OCI-LY3 (cell line): ENCODE measurements around the gene REEP3.

Experiments used
- H2AFZ ChIP-seq: fragments of 200-600, 300-600 bp; shearing (Covaris generic); 2 replicates; pipeline ENCODE4 v1.6.0; 2014; ENCODE audit warnings: antibody characterized with exemption, low read depth, low read length
- H3K27ac ChIP-seq: fragments of 200-600, 300-600 bp; sonication (generic); 2 replicates; pipeline ENCODE4 v1.5.1; 2014; ENCODE audit warnings: mild to moderate bottlenecking, low read length, moderate library complexity, mixed read lengths
- H3K27me3 ChIP-seq: fragments of 200-600, 300-600 bp; sonication (generic); 2 replicates; pipeline ENCODE4 v1.6.1; 2014; ENCODE audit warnings: low read depth, low read length, mixed read lengths
- H3K36me3 ChIP-seq: fragments of 200-600, 300-600 bp; sonication (generic); replicated peaks from 2 replicates; pipeline ENCODE3; 2014; ENCODE audit warnings: low read depth, low read length, mixed read lengths
- H3K4me1 ChIP-seq: fragments of 300-600, 200-600 bp; sonication (generic); 2 replicates; pipeline ENCODE4 v1.6.1; 2014; ENCODE audit warnings: low read length, mixed read lengths
- H3K4me2 ChIP-seq: fragments of 200-600, 300-600 bp; sonication (generic); 2 replicates; pipeline ENCODE4 v1.6.1; 2014; ENCODE audit warnings: low read length, mixed read lengths
- H3K4me3 ChIP-seq: fragments of 300-600, 200-600 bp; sonication (generic); 2 replicates; pipeline ENCODE4 v1.5.1; 2014; ENCODE audit warnings: antibody characterized with exemption, mild to moderate bottlenecking, low read length, moderate library complexity
- H3K79me2 ChIP-seq: fragments of 300-600, 200-600 bp; shearing (Covaris generic); 2 replicates; pipeline ENCODE4 v1.6.1; 2014; ENCODE audit warnings: mild to moderate bottlenecking, low read length, mixed read lengths
- H3K9ac ChIP-seq: fragments of 300-600, 200-600 bp; shearing (Covaris generic); 2 replicates; pipeline ENCODE4 v1.6.0; 2014; ENCODE audit warnings: mild to moderate bottlenecking, low read length, moderate library complexity
- H3K9me3 ChIP-seq: fragments of 200-600, 300-600 bp; shearing (Covaris generic); 2 replicates; pipeline ENCODE4 v1.6.1; 2014; ENCODE audit warnings: low read length, mixed read lengths; ENCODE audit not compliant: insufficient read depth
- H4K20me1 ChIP-seq: fragments of 200-600, 300-600 bp; sonication (generic); 2 replicates; pipeline ENCODE4 v1.6.1; 2016; ENCODE audit warnings: low read length, mixed read lengths; ENCODE audit not compliant: insufficient read depth
- CTCF ChIP-seq: fragments of 200-600, 300-600 bp; sonication (generic); IDR thresholded peaks from 2 replicates; pipeline ENCODE4 v1.5.1; 2014; ENCODE audit warnings: antibody characterized with exemption, low read length, low read depth
- EZH2phosphoT487 ChIP-seq: fragments of 200-600 bp; shearing (Covaris generic); IDR thresholded peaks from 2 replicates; pipeline ENCODE4 v1.6.1; 2018; ENCODE audit warnings: antibody characterized with exemption, mixed run types, low read depth

The REEP3 gene

GRCh38 chr10:63641366-63641765 lies 120.2 kb downstream of the REEP3 start:
- H3K27ac ChIP-seq, result no peak overlapping the region
- TF ChIP-seq CTCF, result no peak
- no peak for TF ChIP-seq EZH2phosphoT487
- H3K9me3 ChIP-seq, result no peaks in the 10 kb centered on the region
- no peak overlapping the region for H2AFZ ChIP-seq
- no peak overlapping the region for H3K9ac ChIP-seq
- no peaks in the 10 kb centered on the region for H3K27me3 ChIP-seq
- 0 out of 2 replicates have a peak, but pooled peaks cover 5% of the 10 kb centered on the region for H3K4me1 ChIP-seq
- H3K79me2 ChIP-seq, result no peaks in the 10 kb centered on the region
- H3K36me3 ChIP-seq, result no peaks in the 10 kb centered on the region
- H4K20me1 ChIP-seq, result no peaks in the 10 kb centered on the region
- H3K4me2 ChIP-seq, result no peak overlapping the region
- H3K4me3 ChIP-seq, result no peak overlapping the region

- no peak overlapping the region for H3K4me2 ChIP-seq
- H3K27ac ChIP-seq, result no peak overlapping the region
- TF ChIP-seq EZH2phosphoT487, result no peak
- no peak for TF ChIP-seq CTCF
- H3K79me2 ChIP-seq, result no peaks in the 10 kb centered on the region
- H4K20me1 ChIP-seq, result no peaks in the 10 kb centered on the region
- no peak overlapping the region for H2AFZ ChIP-seq
- H3K9me3 ChIP-seq, result no peaks in the 10 kb centered on the region
- H3K9ac ChIP-seq, result no peak overlapping the region
- no peaks in the 10 kb centered on the region for H3K27me3 ChIP-seq
- H3K4me1 ChIP-seq, result 0 out of 2 replicates have a peak, but pooled peaks cover 7% of the 10 kb centered on the region
- no peak overlapping the region for H3K4me3 ChIP-seq
- H3K36me3 ChIP-seq, result no peaks in the 10 kb centered on the region
Observed at GRCh38 chr10:63641799-63642198, 120.6 kb downstream of the REEP3 start.

- no peaks in the 10 kb centered on the region for H4K20me1 ChIP-seq
- H2AFZ ChIP-seq, result no peak overlapping the region
- TF ChIP-seq CTCF (no peak), EZH2phosphoT487 (no peak)
- H3K9me3 ChIP-seq, result no peaks in the 10 kb centered on the region
- H3K36me3 ChIP-seq, result no peaks in the 10 kb centered on the region
- no peak overlapping the region for H3K4me3 ChIP-seq
- no peak overlapping the region for H3K27ac ChIP-seq
- H3K4me2 ChIP-seq, result no peak overlapping the region
- no peaks in the 10 kb centered on the region for H3K27me3 ChIP-seq
- no peaks in the 10 kb centered on the region for H3K79me2 ChIP-seq
- 0 out of 2 replicates have a peak, but pooled peaks cover 7% of the 10 kb centered on the region for H3K4me1 ChIP-seq
- H3K9ac ChIP-seq, result no peak overlapping the region
Observed at GRCh38 chr10:63642808-63643207, 121.6 kb downstream of the REEP3 start.

- Histone ChIP-seq H3K4me1 (0 out of 2 replicates have a peak, but pooled peaks cover 7% of the 10 kb centered on the region), H3K36me3 (no peaks in the 10 kb centered on the region), H3K9ac (no peak overlapping the region), H2AFZ (no peak overlapping the region), H3K27me3 (no peaks in the 10 kb centered on the region), H4K20me1 (no peaks in the 10 kb centered on the region), H3K4me3 (no peak overlapping the region), H3K4me2 (no peak overlapping the region), H3K79me2 (no peaks in the 10 kb centered on the region), H3K27ac (no peak overlapping the region), H3K9me3 (no peaks in the 10 kb centered on the region)
- no peak for TF ChIP-seq CTCF
- TF ChIP-seq EZH2phosphoT487, result no peak
Observed at GRCh38 chr10:63644418-63645142, 123.4 kb downstream of the REEP3 start.
